Small intestine (tissue), 7 donors: Measurements from ENCODE around the gene WDR45. TPM values are rescaled to one million over a fixed set of nuclear protein-coding genes. Genes with fewer than 3 reads are reported as not detected.

Experiments used
- DNase-seq, 2 donors: peaks; one replicate each; pipeline versions ENCODE4 v3.0.0 to v3.0.0-alpha.2; 2013
- FAIRE-seq: peaks from 2 replicates; lab custom pipeline; 2012; peaks lifted over from hg19 to GRCh38; lab: Jason Lieb, UNC
- H3K27ac ChIP-seq, 3 donors: one replicate each; pipeline ENCODE4 v1.5.1; 2013; ENCODE audit warnings: low read length in 2 of 3, mild to moderate bottlenecking in 2 of 3, control low read depth in 1 of 3, inconsistent platforms in 1 of 3, low read depth in 1 of 3, moderate library complexity in 1 of 3
- H3K27me3 ChIP-seq, 3 donors: one replicate each; pipeline ENCODE4 v1.6.1; 2013; ENCODE audit warnings: low read length in 3 of 3, inconsistent platforms in 1 of 3; ENCODE audit not compliant: control insufficient read depth in 3 of 3, insufficient read depth in 3 of 3
- H3K36me3 ChIP-seq, 3 donors: one replicate each; pipeline ENCODE4 v1.6.1; 2013; ENCODE audit warnings: low read length in 3 of 3, inconsistent platforms in 1 of 3, low read depth in 1 of 3, mild to moderate bottlenecking in 1 of 3, moderate library complexity in 1 of 3; ENCODE audit not compliant: control insufficient read depth in 3 of 3, insufficient read depth in 2 of 3
- H3K4me1 ChIP-seq, 3 donors: one replicate each; pipeline ENCODE4 v1.6.1; 2013; ENCODE audit warnings: low read length in 2 of 3, inconsistent platforms in 1 of 3, low read depth in 1 of 3, mild to moderate bottlenecking in 1 of 3, moderate library complexity in 1 of 3; ENCODE audit not compliant: control insufficient read depth in 3 of 3, insufficient read depth in 2 of 3
- H3K4me3 ChIP-seq, 3 donors: one replicate each; pipeline ENCODE4 v1.5.1; 2013; ENCODE audit warnings: low read length in 3 of 3, control low read depth in 1 of 3, inconsistent platforms in 1 of 3, low read depth in 1 of 3, mild to moderate bottlenecking in 1 of 3, moderate library complexity in 1 of 3
- H3K9me3 ChIP-seq, 2 donors: one replicate each; pipeline ENCODE4 v1.6.1; 2013; ENCODE audit warnings: low read depth in 1 of 2, low read length in 1 of 2; ENCODE audit not compliant: control insufficient read depth in 2 of 2, insufficient read depth in 1 of 2
- WGBS, 3 donors: extraction: QIAGEN DNeasy Blood & Tissue Kit; methylation state at CpG; one replicate each; pipeline ENCODE4 v1.1.7; 2013; 5-methylcytosine and 5-hydroxymethylcytosine counted together
- polyA plus RNA-seq, 4 donors: library from polyadenylated mRNA; stranded (reverse) in 3 of 4; unstranded in 1 of 4; fragments of 200-250 nt in 3 of 4; fragments of 120-200 nt in 1 of 4; gene quantifications; one replicate each; pipeline versions ENCODE4 v1.2.1 to v1.2.3, GENCODE V29; 2013
- donor health status: healthy with polysubstance abuse.
- donor health status: control.
- donor health status: control.
- donor health status: Bipolar disorder and iron deficiency.
- donor health status: healthy.

Gene WDR45
- polyA plus RNA-seq, 4 donors = 47.3 to 122 (median 73.1) TPM

DNA sequence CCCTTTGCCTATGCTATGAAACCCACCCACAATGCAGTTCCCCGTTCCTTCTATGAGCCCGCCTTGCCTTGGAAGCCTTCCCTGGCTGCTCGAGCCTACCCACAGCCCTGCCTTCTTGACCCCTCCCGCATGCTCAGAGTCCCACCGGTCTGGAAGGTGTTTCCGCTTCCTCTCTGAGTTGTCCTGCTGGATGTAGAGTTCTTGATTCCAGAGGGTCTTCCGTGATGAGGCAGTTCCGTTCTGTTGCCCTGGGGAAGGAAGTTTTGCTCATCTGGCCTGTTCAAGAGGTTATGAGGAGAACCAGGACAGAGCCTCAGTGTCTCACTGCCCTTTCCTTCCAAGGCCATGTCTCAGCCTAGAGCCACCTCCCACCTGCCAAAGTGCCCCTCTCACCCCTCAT, 36.4 kb upstream of the WDR45 start:
- H3K27ac ChIP-seq = no peak overlapping the region
- FAIRE-seq (no peak), DNase-seq (no peak)
- H3K9me3 ChIP-seq = no peaks in the 10 kb centered on the region
- no peaks in the 10 kb centered on the region for H3K27me3 ChIP-seq
- H3K4me1 ChIP-seq = no peaks in the 10 kb centered on the region
- peaks cover 0 to 58% (median 6%) of the 10 kb centered on the region in 3 donors for H3K36me3 ChIP-seq
- WGBS, 3 donors = 89 to 91% (median 89%) methylated on average over 8 of the region's 8 CpGs
- no peak overlapping the region for H3K4me3 ChIP-seq

DNA sequence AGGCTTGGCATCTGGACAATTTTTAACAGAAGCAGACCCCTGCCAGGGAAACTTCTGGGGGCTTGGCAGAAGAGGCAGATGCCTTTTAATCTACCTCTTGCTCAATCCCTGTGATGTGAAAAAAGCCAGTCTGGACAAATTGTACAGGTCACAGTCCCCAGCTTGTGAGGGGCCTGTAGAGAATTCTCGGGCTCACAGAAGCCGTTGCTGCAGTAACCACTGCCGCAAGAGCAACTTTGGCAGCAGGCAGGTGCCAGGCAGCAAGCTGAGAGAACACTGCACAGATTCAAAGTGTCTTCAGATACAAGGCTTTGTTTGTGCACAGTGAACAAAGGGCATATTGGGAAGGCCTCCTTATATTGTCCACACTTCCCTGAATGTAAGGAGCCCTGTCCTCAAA, 32.1 kb upstream of the WDR45 start:
- FAIRE-seq = no peak
- H3K36me3 ChIP-seq = peaks cover 0 to 41% (median 12%) of the 10 kb centered on the region in 3 donors
- WGBS, 3 donors = 24 to 74% (median 57%) methylated on average over 3 of the region's 3 CpGs
- no peak overlapping the region for H3K4me3 ChIP-seq
- no peak for DNase-seq
- H3K4me1 ChIP-seq = no peaks in the 10 kb centered on the region
- no peaks in the 10 kb centered on the region for H3K9me3 ChIP-seq
- no peak overlapping the region for H3K27ac ChIP-seq
- no peaks in the 10 kb centered on the region for H3K27me3 ChIP-seq

- WGBS, 3 donors = 77 to 90% (median 86%) methylated on average over 3 of the region's 3 CpGs
Observed at GRCh38 chrX:49110417-49110816, 30.7 kb upstream of the WDR45 start.

GRCh38 chrX:49108641-49109040, 29.0 kb upstream of the WDR45 start:
- H3K27ac ChIP-seq = no peak overlapping the region
- H3K27me3 ChIP-seq = no peaks in the 10 kb centered on the region
- DNase-seq (no peak), FAIRE-seq (no peak)
- peaks cover 0 to 33% (median 6%) of the 10 kb centered on the region in 3 donors for H3K36me3 ChIP-seq
- no peaks in the 10 kb centered on the region for H3K4me1 ChIP-seq
- 77 to 100% (median 81%) methylated on average over 1 to 2 of the region's 2 CpGs for WGBS, 3 donors
- no peak overlapping the region for H3K4me3 ChIP-seq
- no peaks in the 10 kb centered on the region for H3K9me3 ChIP-seq

More at GRCh38 chrX:49110417-49110816, 30.7 kb upstream of the WDR45 start:
- DNase-seq (no peak), FAIRE-seq (no peak)
- Histone ChIP-seq H3K27ac (no peak overlapping the region), H3K36me3 (peaks cover 0 to 37% (median 8%) of the 10 kb centered on the region in 3 donors), H3K4me3 (no peak overlapping the region), H3K27me3 (no peaks in the 10 kb centered on the region), H3K9me3 (no peaks in the 10 kb centered on the region), H3K4me1 (no peaks in the 10 kb centered on the region)

DNA sequence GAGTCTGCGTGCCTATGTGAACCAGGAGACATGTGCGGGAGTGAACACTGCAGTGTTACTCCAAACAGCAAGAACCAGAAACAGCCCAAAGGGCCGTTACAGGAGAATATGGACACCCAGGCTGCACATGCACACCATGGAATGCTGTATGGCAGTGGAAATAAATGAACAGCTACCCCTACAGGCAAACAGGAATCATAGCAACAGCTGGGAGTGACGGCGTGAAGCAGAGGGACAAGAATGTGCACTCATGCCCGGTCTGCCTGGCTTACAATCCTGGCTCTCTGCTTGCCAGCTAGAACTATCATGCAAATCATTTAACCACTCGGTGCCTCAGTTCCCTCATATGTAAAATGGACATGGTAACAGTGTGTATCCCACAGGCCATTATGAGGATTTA, 27.2 kb upstream of the WDR45 start:
- FAIRE-seq (no peak), DNase-seq (peak; percentile 39 to 42)
- no peak overlapping the region for H3K27ac ChIP-seq
- H3K27me3 ChIP-seq = no peaks in the 10 kb centered on the region
- H3K36me3 ChIP-seq = peaks cover 0 to 24% (median 6%) of the 10 kb centered on the region in 3 donors
- WGBS, 3 donors = 41 to 50% (median 44%) methylated on average over 7 of the region's 7 CpGs
- H3K4me1 ChIP-seq = no peaks in the 10 kb centered on the region
- no peak overlapping the region for H3K4me3 ChIP-seq
- no peaks in the 10 kb centered on the region for H3K9me3 ChIP-seq

- no peak overlapping the region for H3K27ac ChIP-seq
- no peaks in the 10 kb centered on the region for H3K9me3 ChIP-seq
- WGBS, 3 donors = 92 to 100% (median 95%) methylated on average over 4 of the region's 4 CpGs
- H3K27me3 ChIP-seq = no peaks in the 10 kb centered on the region
- H3K4me1 ChIP-seq = no peaks in the 10 kb centered on the region
- no peak overlapping the region for H3K4me3 ChIP-seq
- peaks cover 0 to 21% (median 6%) of the 10 kb centered on the region in 3 donors for H3K36me3 ChIP-seq
- FAIRE-seq = no peak
- DNase-seq = no peak
Observed at GRCh38 chrX:49106296-49106695, 26.6 kb upstream of the WDR45 start.

- Histone ChIP-seq H3K9me3 (no peaks in the 10 kb centered on the region), H3K27me3 (no peaks in the 10 kb centered on the region), H3K4me3 (no peak overlapping the region), H3K27ac (no peak overlapping the region), H3K4me1 (no peaks in the 10 kb centered on the region), H3K36me3 (peaks cover 0 to 13% (median 0%) of the 10 kb centered on the region in 3 donors)
- DNase-seq (no peak), FAIRE-seq (no peak)
- 55 to 73% (median 61%) methylated on average over 3 of the region's 3 CpGs for WGBS, 3 donors
Observed at GRCh38 chrX:49103637-49104036, 23.9 kb upstream of the WDR45 start.

- DNase-seq (no peak), FAIRE-seq (no peak)
- H3K36me3 ChIP-seq = peaks cover 0 to 13% (median 0%) of the 10 kb centered on the region in 3 donors
- H3K27ac ChIP-seq = no peak overlapping the region
- no peaks in the 10 kb centered on the region for H3K27me3 ChIP-seq
- no peaks in the 10 kb centered on the region for H3K4me1 ChIP-seq
- no peaks in the 10 kb centered on the region for H3K9me3 ChIP-seq
- WGBS, 3 donors = 74 to 79% (median 76%) methylated on average over 8 to 9 of the region's 9 CpGs
- H3K4me3 ChIP-seq = no peak overlapping the region
Observed at GRCh38 chrX:49102190-49102589, 22.5 kb upstream of the WDR45 start.

GRCh38 chrX:49101629-49101984, 21.9 kb upstream of the WDR45 start:
- Histone ChIP-seq H3K27ac (peak overlapping the region in 2 of 3 donors; percentile 28 to 65), H3K27me3 (no peaks in the 10 kb centered on the region), H3K4me3 (peak overlapping the region; percentile 41 to 66 (median 46)), H3K9me3 (no peaks in the 10 kb centered on the region), H3K4me1 (no peaks in the 10 kb centered on the region), H3K36me3 (peaks cover 0 to 11% (median 0%) of the 10 kb centered on the region in 3 donors)
- FAIRE-seq (no peak), DNase-seq (no peak)
- WGBS, 3 donors = 8 to 38% (median 19%) methylated on average over 8 to 9 of the region's 9 CpGs
